Measurements from ENCODE around the gene PLPP1. TPM values are rescaled to one million over a fixed set of nuclear protein-coding genes. Genes with fewer than 3 reads are reported as not detected.
"Not testable (repeated sequence)": the region's sequence is repeated elsewhere in the genome, so short reads cannot be mapped to it uniquely, and the experiment has no call there.

Gene PLPP1
- total RNA-seq, 1 experiment from 2014 or later, result 20.2 TPM

GRCh38 chr5:55540525-55540924, 5.8 kb upstream of the PLPP1 start:
- BruUV-seq (replicated peaks), result no TSS peak
- no peak for DNase-seq
- Mint-ChIP-seq H3K27me3 (ENCODE audit: unreplicated experiment) (no peaks in the 10 kb centered on the region), H3K4me3 (ENCODE audit: low read depth, unreplicated experiment) (no peak overlapping the region), H3K27ac (ENCODE audit: unreplicated experiment) (no peak overlapping the region), H3K4me1 (ENCODE audit: low read depth, unreplicated experiment) (peaks cover 5% of the 10 kb centered on the region), H3K36me3 (ENCODE audit: insufficient read depth, unreplicated experiment) (peaks cover 3% of the 10 kb centered on the region), H3K9me3 (ENCODE audit: low read depth, unreplicated experiment) (no peaks in the 10 kb centered on the region)
- TF ChIP-seq CTCF (IDR thresholded peaks at IDR 0.05; ENCODE audit: unreplicated experiment), result no peak
- intact Hi-C loops (cut with micrococcal nuclease; ENCODE audit: unreplicated experiment), result no loop called here
- CTCF ChIA-PET, result no interaction called here

GRCh38 chr5:55540024-55540423, 5.3 kb upstream of the PLPP1 start:
- Mint-ChIP-seq H3K36me3 (ENCODE audit: insufficient read depth, unreplicated experiment) (peaks cover 8% of the 10 kb centered on the region), H3K4me3 (ENCODE audit: low read depth, unreplicated experiment) (no peak overlapping the region), H3K27me3 (ENCODE audit: unreplicated experiment) (no peaks in the 10 kb centered on the region), H3K27ac (ENCODE audit: unreplicated experiment) (no peak overlapping the region), H3K9me3 (ENCODE audit: low read depth, unreplicated experiment) (no peaks in the 10 kb centered on the region), H3K4me1 (ENCODE audit: low read depth, unreplicated experiment) (peaks cover 9% of the 10 kb centered on the region)
- TF ChIP-seq CTCF (IDR thresholded peaks at IDR 0.05; ENCODE audit: unreplicated experiment), result no peak
- no TSS peak for BruUV-seq (replicated peaks)
- DNase-seq, result no peak
- intact Hi-C loops (cut with micrococcal nuclease; ENCODE audit: unreplicated experiment), result no loop called here
- CTCF ChIA-PET, result no interaction called here

GRCh38 chr5:55538661-55539060, 3.9 kb upstream of the PLPP1 start:
- no peak for DNase-seq
- H3K4me3 Mint-ChIP-seq (ENCODE audit: low read depth, unreplicated experiment), result no peak overlapping the region
- CTCF ChIA-PET, result no interaction called here
- no peak for TF ChIP-seq CTCF (IDR thresholded peaks at IDR 0.05; ENCODE audit: unreplicated experiment)
- no peaks in the 10 kb centered on the region for H3K9me3 Mint-ChIP-seq (ENCODE audit: low read depth, unreplicated experiment)
- intact Hi-C loops (cut with micrococcal nuclease; ENCODE audit: unreplicated experiment), result loop anchor here (10.0 kb wide), 1 partner anchor 194 kb away; no protein-coding TSS in a partner anchor
- peaks cover 22% of the 10 kb centered on the region for H3K36me3 Mint-ChIP-seq (ENCODE audit: insufficient read depth, unreplicated experiment)
- H3K27me3 Mint-ChIP-seq (ENCODE audit: unreplicated experiment), result no peaks in the 10 kb centered on the region
- BruUV-seq (replicated peaks), result no TSS peak
- H3K27ac Mint-ChIP-seq (ENCODE audit: unreplicated experiment), result no peak overlapping the region
- peaks cover 13% of the 10 kb centered on the region for H3K4me1 Mint-ChIP-seq (ENCODE audit: low read depth, unreplicated experiment)

GRCh38 chr5:55537315-55537714, 2.6 kb upstream of the PLPP1 start:
- H3K36me3 Mint-ChIP-seq (ENCODE audit: insufficient read depth, unreplicated experiment), result peaks cover 25% of the 10 kb centered on the region
- H3K4me3 Mint-ChIP-seq (ENCODE audit: low read depth, unreplicated experiment); DNase-seq; CTCF ChIA-PET; H3K27me3 Mint-ChIP-seq (ENCODE audit: unreplicated experiment); H3K9me3 Mint-ChIP-seq (ENCODE audit: low read depth, unreplicated experiment); H3K27ac Mint-ChIP-seq (ENCODE audit: unreplicated experiment); BruUV-seq (replicated peaks): not testable (repeated sequence)
- intact Hi-C loops (cut with micrococcal nuclease; ENCODE audit: unreplicated experiment), result loop anchor here (10.0 kb wide), 1 partner anchor 193 kb away; no protein-coding TSS in a partner anchor
- peaks cover 18% of the 10 kb centered on the region for H3K4me1 Mint-ChIP-seq (ENCODE audit: low read depth, unreplicated experiment)

GRCh38 chr5:55535199-55535905, 588 bp upstream of the PLPP1 start:
- intact Hi-C loops (cut with micrococcal nuclease; ENCODE audit: unreplicated experiment), result loop anchor here (10.0 kb wide), 1 partner anchor 191 kb away; no protein-coding TSS in a partner anchor
- CTCF ChIA-PET, result interaction anchor here (0.6 to 1.7 kb wide), 4 partner anchors 13 to 296 kb away, joined by 3 to 4 read pairs (median 3); no protein-coding TSS in a partner anchor
- Mint-ChIP-seq H3K27me3 (ENCODE audit: unreplicated experiment) (no peaks in the 10 kb centered on the region), H3K9me3 (ENCODE audit: low read depth, unreplicated experiment) (no peaks in the 10 kb centered on the region), H3K4me1 (ENCODE audit: low read depth, unreplicated experiment) (peaks cover 18% of the 10 kb centered on the region), H3K4me3 (ENCODE audit: low read depth, unreplicated experiment) (peak overlapping the region; percentile 79), H3K36me3 (ENCODE audit: insufficient read depth, unreplicated experiment) (peaks cover 25% of the 10 kb centered on the region), H3K27ac (ENCODE audit: unreplicated experiment) (peak overlapping the region; percentile 73)
- no peak for TF ChIP-seq CTCF (IDR thresholded peaks at IDR 0.05; ENCODE audit: unreplicated experiment)
- DNase-seq, result no peak
- BruUV-seq (replicated peaks), result no TSS peak
